ENCODE measurements around the gene AP5B1.
"Not testable (repeated sequence)": the region's sequence is repeated elsewhere in the genome, so short reads cannot be mapped to it uniquely, and the experiment has no call there.

Gene AP5B1

GRCh38 chr11:65741185-65741584 is 39.6 kb downstream of the AP5B1 start (continued):
- no peak for TF ChIP-seq PATZ1 (CRISPR knock-in tag; IDR thresholded peaks at IDR 0.05; ENCODE audit: borderline replicate concordance)

GRCh38 chr11:65739022-65739421 is 41.8 kb downstream of the AP5B1 start:
- TF ChIP-seq TOX (CRISPR knock-in tag; IDR thresholded peaks at IDR 0.05; ENCODE audit: borderline replicate concordance) (no peak), ZNF70 (CRISPR knock-in tag; IDR thresholded peaks at IDR 0.05) (no peak), CREB5 (CRISPR knock-in tag; IDR thresholded peaks at IDR 0.05; ENCODE audit: low read depth) (no peak), GLIS3 (CRISPR knock-in tag; IDR thresholded peaks at IDR 0.05) (no peak), PATZ1 (CRISPR knock-in tag; IDR thresholded peaks at IDR 0.05; ENCODE audit: borderline replicate concordance) (no peak), ESRRG (CRISPR knock-in tag; IDR thresholded peaks at IDR 0.05) (no peak)
- ATAC-seq, result no peak

GRCh38 chr11:65736810-65737209 is 44.0 kb downstream of the AP5B1 start:
- TF ChIP-seq ZFP30 (CRISPR knock-in tag; IDR thresholded peaks at IDR 0.05) (no peak), TSHZ2 (CRISPR knock-in tag; IDR thresholded peaks at IDR 0.05) (no peak), TOX (CRISPR knock-in tag; IDR thresholded peaks at IDR 0.05; ENCODE audit: borderline replicate concordance) (no peak), PATZ1 (CRISPR knock-in tag; IDR thresholded peaks at IDR 0.05; ENCODE audit: borderline replicate concordance) (no peak), GLIS3 (CRISPR knock-in tag; IDR thresholded peaks at IDR 0.05) (no peak)
- no peak for ATAC-seq

- ATAC-seq, result not testable (repeated sequence)
Observed at GRCh38 chr11:65735111-65735510, 45.7 kb downstream of the AP5B1 start.

GRCh38 chr11:65730461-65730860 is 50.3 kb downstream of the AP5B1 start:
- ATAC-seq, result no peak
- no peak for TF ChIP-seq ARNTL (CRISPR knock-in tag; IDR thresholded peaks at IDR 0.05; ENCODE audit: borderline replicate concordance, low read depth)
- no peak for TF ChIP-seq CREB5 (CRISPR knock-in tag; IDR thresholded peaks at IDR 0.05; ENCODE audit: low read depth)
- TF ChIP-seq RARB (CRISPR knock-in tag; IDR thresholded peaks at IDR 0.05), result no peak
- TF ChIP-seq ZNF565 (CRISPR knock-in tag; conservative IDR thresholded peaks at IDR 0.05; ENCODE audit: low read depth), result no peak
- no peak for TF ChIP-seq PPARA (CRISPR knock-in tag; IDR thresholded peaks at IDR 0.05; ENCODE audit: borderline replicate concordance)
- no peak for TF ChIP-seq TCF4 (CRISPR knock-in tag; IDR thresholded peaks at IDR 0.05; ENCODE audit: borderline replicate concordance)
- no peak for TF ChIP-seq ESRRG (CRISPR knock-in tag; IDR thresholded peaks at IDR 0.05)
- TF ChIP-seq CSDC2 (CRISPR knock-in tag; IDR thresholded peaks at IDR 0.05), result no peak
- TF ChIP-seq ZNF70 (CRISPR knock-in tag; IDR thresholded peaks at IDR 0.05), result no peak
- TF ChIP-seq OSR1 (CRISPR knock-in tag; IDR thresholded peaks at IDR 0.05), result no peak
- no peak for TF ChIP-seq ISL1 (CRISPR knock-in tag; IDR thresholded peaks at IDR 0.05)
- no peak for TF ChIP-seq ZNF8 (CRISPR knock-in tag; IDR thresholded peaks at IDR 0.05)
- no peak for TF ChIP-seq GLIS3 (CRISPR knock-in tag; IDR thresholded peaks at IDR 0.05)
- TF ChIP-seq TSHZ2 (CRISPR knock-in tag; IDR thresholded peaks at IDR 0.05), result no peak
- TF ChIP-seq BACH2 (CRISPR knock-in tag; IDR thresholded peaks at IDR 0.05; ENCODE audit: borderline replicate concordance), result no peak
